ENCODE results near the gene RNF150. TPM values are rescaled to one million over a fixed set of nuclear protein-coding genes. Genes with fewer than 3 reads are reported as not detected.
"Not testable (repeated sequence)": the region's sequence is repeated elsewhere in the genome, so short reads cannot be mapped to it uniquely, and the experiment has no call there.

Gene RNF150
- polyA plus RNA-seq, 1 donor: 42.4 TPM

DNA sequence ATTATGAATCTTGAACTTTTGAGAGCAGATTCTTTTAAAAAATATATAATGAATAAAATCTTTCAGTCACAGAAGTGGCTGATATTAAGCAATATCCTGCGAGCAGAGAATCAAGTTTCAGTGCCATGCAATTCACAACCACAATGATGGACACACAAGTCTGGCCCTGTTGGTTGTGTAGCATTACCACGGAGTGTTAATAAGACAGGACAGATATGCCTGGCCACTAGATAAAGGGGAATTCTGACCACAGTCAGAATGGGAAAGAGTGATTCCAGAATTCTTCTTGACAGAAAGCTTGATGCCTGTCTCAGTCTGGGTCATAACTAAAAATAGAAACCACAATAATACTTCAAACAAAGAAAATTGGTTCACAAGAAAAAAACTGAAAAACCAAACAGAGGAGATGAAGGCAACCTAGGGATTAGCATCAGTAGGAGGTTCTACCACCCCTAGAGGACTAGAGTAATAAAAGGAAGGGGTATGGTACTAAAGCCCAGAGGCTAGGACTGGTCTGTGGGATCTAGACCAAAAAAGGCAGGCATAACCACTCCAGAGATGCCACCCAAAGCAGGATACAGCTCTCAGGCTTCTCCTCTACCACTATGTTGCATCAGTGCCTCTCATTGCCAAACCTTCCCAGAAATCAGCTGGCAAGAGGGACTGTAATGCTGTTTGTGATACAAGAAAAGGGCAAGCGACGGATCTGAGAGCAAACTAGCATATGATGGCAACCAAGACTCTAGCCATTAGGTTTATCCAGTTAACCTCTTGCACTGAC, 59.0 kb downstream of the RNF150 start:
- DNase-seq: no peak

GRCh38 chr4:141066690-141067089, 66.6 kb downstream of the RNF150 start:
- no peak for DNase-seq

DNA sequence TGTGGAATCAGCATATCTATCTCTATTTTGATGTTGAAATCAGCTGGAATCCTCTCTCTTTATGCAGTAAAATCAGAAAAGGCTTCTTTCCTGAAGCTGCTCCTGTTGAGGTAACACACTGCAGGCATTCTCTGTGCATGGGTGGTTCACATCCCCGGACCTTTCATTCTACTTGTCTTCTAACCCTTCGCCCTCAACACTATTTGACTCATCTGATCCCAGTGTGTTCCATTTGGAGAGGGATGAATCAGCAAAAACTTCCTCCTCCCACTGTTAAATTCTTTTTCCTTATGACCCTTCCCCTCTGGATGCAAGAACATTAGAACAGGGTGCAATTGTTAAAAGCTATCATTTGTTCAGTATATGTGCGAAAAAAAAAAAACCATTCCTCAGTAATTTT, 67.4 kb downstream of the RNF150 start:
- no peak for DNase-seq

DNA sequence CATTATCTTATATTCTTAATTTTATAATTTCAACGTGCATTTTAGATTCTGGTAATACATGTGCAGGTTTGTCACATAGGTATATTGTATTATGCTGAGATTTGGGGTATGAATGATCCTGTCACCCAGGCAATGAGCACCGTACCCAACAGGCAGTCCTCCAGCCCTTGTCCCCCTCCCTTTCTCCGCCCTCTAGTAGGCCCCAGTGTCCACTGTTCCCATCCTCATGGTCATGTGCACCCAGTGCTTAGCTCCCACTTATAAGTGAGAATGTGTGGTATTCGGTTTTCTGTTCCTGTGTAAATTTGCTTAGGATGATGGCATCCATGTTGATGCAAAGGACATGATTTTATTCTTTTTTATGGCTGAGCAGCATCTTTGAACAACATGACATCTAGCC, 70.6 kb downstream of the RNF150 start:
- no peak for DNase-seq

- DNase-seq: no peak
These were observed 74.4 kb downstream of the RNF150 start for GRCh38 chr4:141058591-141059512.

DNA sequence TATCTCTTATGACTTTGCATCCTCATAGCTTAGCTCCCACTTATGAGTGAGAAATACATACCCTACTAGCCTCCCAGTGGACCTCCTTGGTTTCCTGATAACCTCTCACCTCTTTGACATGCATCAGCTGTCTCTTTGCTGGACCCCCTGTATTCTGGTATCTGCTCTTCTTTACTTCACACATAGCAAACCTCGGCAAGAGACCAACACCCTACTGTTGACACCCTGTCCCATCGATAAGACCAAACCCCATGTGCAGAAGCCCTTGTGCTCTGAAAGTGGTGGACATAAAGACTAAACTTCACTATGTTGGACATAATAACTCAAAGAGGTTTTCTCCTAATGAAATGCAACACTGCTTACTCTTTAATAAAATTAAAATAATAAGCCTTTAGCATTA, 75.7 kb downstream of the RNF150 start:
- no peak for DNase-seq

DNA sequence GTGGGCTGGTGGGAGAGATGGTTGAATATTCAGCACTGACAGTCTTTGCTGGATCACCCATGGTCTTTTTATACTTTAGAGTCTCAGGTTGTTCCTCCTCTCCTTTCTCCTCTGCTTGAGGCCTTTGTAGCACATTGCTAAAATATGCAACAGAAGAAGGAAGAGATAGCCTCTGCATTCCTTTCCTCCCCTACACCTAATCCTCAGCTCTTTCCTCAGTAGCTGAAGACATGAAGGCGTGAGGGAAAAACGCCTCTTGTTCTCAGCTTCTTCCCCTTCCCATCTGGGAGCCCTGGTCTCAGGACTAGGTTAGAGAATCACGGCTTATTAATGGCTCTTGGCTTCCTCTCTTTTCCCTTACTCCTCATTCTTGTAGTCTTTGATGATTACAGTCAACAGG, 76.8 kb downstream of the RNF150 start:
- DNase-seq: no peak

DNA sequence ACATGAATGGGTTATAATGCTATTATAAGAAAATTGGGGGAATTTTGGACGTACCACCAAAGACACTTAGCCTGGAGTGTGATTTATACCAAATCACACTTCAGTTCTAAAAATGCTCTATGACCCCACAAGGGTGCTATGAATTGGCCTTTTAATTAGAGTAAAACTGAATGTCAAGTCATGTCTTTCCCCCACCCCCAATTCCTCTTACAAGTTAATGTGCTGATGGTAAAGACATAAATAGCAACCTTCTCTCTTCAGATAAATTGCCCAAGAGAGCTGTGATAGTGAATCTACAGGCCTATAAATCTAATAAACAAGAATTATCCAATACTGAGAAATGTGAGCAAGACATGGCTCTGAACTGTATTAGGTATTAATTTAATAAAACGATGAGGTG, 78.8 kb downstream of the RNF150 start:
- DNase-seq: no peak

DNA sequence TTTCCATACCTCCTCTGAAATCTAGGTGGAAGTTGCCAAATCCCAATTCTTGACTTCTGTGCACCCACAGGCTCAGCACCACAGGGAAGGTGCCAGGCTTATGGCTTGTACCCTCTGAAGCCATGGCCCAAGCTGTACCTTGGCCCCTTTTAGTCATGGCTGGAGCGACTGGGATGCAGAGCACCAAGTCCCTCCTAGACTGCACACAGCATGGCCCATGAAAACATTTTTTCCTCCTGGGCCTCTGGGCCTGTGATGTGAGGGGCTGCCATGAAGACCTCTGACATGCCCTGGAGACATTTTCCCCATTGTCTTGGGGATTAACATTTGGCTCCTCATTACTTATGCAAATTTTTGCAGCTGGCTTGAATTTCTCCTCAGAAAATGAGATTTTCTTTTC, 82.3 kb downstream of the RNF150 start:
- DNase-seq: not testable (repeated sequence)

- DNase-seq: no peak
These were observed 85.9 kb downstream of the RNF150 start for GRCh38 chr4:141047228-141047884.

GRCh38 chr4:141046255-141046654, 87.0 kb downstream of the RNF150 start:
- no peak for DNase-seq

GRCh38 chr4:141045848-141046247, 87.4 kb downstream of the RNF150 start:
- DNase-seq: no peak

GRCh38 chr4:141041021-141041476, 92.2 kb downstream of the RNF150 start:
- no peak for DNase-seq

- no peak for DNase-seq
These were observed 94.1 kb downstream of the RNF150 start for GRCh38 chr4:141039156-141039555.

- DNase-seq: no peak
These were observed 94.8 kb downstream of the RNF150 start for GRCh38 chr4:141038428-141038827.

GRCh38 chr4:141037446-141037845, 95.8 kb downstream of the RNF150 start:
- DNase-seq: no peak

GRCh38 chr4:141036786-141037185, 96.5 kb downstream of the RNF150 start:
- DNase-seq: no peak

GRCh38 chr4:141035920-141036319, 97.3 kb downstream of the RNF150 start:
- no peak for DNase-seq

DNA sequence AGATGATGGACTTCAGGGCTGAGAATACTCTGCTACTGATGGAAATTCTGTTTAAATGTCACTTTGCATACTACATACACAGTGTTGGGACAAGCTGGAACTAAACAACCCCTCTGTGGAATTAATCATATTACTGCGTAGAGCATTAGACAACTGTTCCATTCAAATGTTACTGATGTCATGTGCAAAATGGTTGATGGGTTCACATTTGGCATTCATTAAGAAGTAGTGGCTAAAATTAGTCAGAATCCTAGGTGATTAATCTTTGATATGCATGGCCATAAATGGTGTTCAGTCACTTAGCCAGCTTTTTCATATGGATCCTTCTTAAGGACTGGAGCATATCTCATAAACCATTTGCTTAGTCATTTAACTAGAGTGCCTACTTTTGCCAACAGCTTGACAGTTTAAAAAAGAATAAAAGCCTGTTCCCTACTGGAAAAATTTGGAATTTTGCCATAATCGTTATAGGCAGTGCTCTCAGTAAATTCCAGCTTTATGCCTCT, 105.2 kb downstream of the RNF150 start:
- no peak for DNase-seq

- no peak for DNase-seq
These were observed 105.8 kb downstream of the RNF150 start for GRCh38 chr4:141027421-141027820.

- no peak for DNase-seq
These were observed 106.4 kb downstream of the RNF150 start for GRCh38 chr4:141026900-141027299.

GRCh38 chr4:141023051-141023450, 110.2 kb downstream of the RNF150 start:
- no peak for DNase-seq
